Breast epithelium (tissue), 3 donors: ENCODE data around the gene SLC46A2.

Source experiments
- POLR2A ChIP-seq: fragments of 450-650 bp; IDR thresholded peaks from one replicate; pipeline ENCODE4 v1.6.1; 2016; ENCODE audit warnings: antibody characterized with exemption, mild to moderate bottlenecking, moderate library complexity
- POLR2AphosphoS5 ChIP-seq, 3 donors: sonication (generic); formaldehyde crosslinking; IDR thresholded peaks; one replicate each; pipeline ENCODE4 v1.6.1; 2017; ENCODE audit warnings: antibody characterized with exemption in 3 of 3

DNA sequence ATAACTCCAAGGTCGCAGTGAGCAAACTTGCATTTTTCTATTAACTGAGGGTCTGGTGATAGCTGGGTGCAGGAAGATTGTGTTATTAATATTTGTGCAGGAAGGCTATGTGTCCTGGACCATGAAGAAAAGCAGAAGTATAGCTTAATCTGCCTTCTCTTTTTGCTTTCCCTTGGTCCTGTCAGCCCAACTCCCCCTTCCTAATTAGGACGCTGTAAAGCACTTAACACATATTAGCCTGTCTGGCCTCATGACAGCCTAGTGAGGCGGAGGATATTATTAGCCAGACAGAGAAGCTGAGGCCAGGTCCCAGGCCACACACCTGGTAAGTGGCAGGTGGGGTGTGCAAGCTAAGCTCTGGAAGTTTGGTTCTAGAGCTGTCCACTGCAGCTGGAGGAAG lies 29.5 kb downstream of the SLC46A2 start:
- TF ChIP-seq POLR2AphosphoS5 (IDR thresholded peaks at IDR 0.05) = no peak
- no peak for TF ChIP-seq POLR2A
